Common myeloid progenitor, CD34-positive (primary cell): Measurements from ENCODE around the gene PCDHGA6.
"Not testable (repeated sequence)": the region's sequence is repeated elsewhere in the genome, so short reads cannot be mapped to it uniquely, and the experiment has no call there.

Experiments used
- CTCF ChIA-PET: fragments of 350-600 bp; sonication (Branson Sonifier 250); formaldehyde crosslinking; loops from one replicate; lab custom pipeline; 2021; ENCODE audit warnings: antibody characterized with exemption; lab: Charles Lee
- POLR2A ChIA-PET: fragments of 350-600 bp; sonication (Branson Sonifier 250); formaldehyde crosslinking; loops from one replicate; lab custom pipeline; 2021; ENCODE audit warnings: antibody characterized with exemption; lab: Charles Lee
- DNase-seq, 3 donors: peaks; one replicate each; pipeline versions ENCODE4 v3.0.0 to v3.0.0-alpha.2; 2013
- H3K27ac ChIP-seq, 2 experiments: 1 replicate in 1 of 2; 2 replicates in 1 of 2; pipeline ENCODE4 v1.7.0; 2013; ENCODE audit warnings: inconsistent platforms in 2 of 2, low read length in 2 of 2, mild to moderate bottlenecking in 2 of 2, low read depth in 1 of 2, moderate library complexity in 1 of 2; ENCODE audit not compliant: severe bottlenecking in 2 of 2, insufficient read depth in 1 of 2, poor library complexity in 1 of 2
- H3K27me3 ChIP-seq, 5 experiments: replicated peaks in 2 of 5; 1 replicate in 3 of 5; 2 replicates in 2 of 5; pipeline versions ENCODE4 v1.6.1 to v1.7.0; 2013; ENCODE audit warnings: low read length in 4 of 5, mild to moderate bottlenecking in 2 of 5, moderate library complexity in 2 of 5, inconsistent platforms in 1 of 5; ENCODE audit not compliant: insufficient read depth in 5 of 5, control insufficient read depth in 4 of 5
- H3K36me3 ChIP-seq, 4 experiments: 1 replicate in 2 of 4; 2 replicates in 2 of 4; pipeline versions ENCODE4 v1.6.1 to v1.7.0; 2013; ENCODE audit warnings: low read length in 3 of 4, control low read depth in 1 of 4, mild to moderate bottlenecking in 1 of 4; ENCODE audit not compliant: control insufficient read depth in 4 of 4, insufficient read depth in 4 of 4
- H3K4me1 ChIP-seq, 4 experiments: 1 replicate in 3 of 4; 2 replicates in 1 of 4; pipeline versions ENCODE4 v1.6.1 to v1.7.1; 2013; ENCODE audit warnings: low read length in 3 of 4, mild to moderate bottlenecking in 3 of 4, control low read depth in 1 of 4, inconsistent platforms in 1 of 4, moderate library complexity in 1 of 4; ENCODE audit not compliant: control insufficient read depth in 4 of 4, insufficient read depth in 4 of 4; ENCODE audit errors: control extremely low read depth in 1 of 4
- H3K4me3 ChIP-seq, 7 experiments: 1 replicate in 4 of 7; 2 replicates in 3 of 7; pipeline versions ENCODE4 v1.5.1 to v1.7.0; 2013; ENCODE audit warnings: mild to moderate bottlenecking in 7 of 7, low read length in 6 of 7, moderate library complexity in 6 of 7, inconsistent platforms in 2 of 7, low read depth in 2 of 7, control low read depth in 1 of 7; ENCODE audit not compliant: insufficient read depth in 4 of 7, control insufficient read depth in 1 of 7; ENCODE audit errors: extremely low read depth in 1 of 7
- H3K9me3 ChIP-seq, 5 experiments: 1 replicate in 4 of 5; 2 replicates in 1 of 5; pipeline versions ENCODE4 v1.6.1 to v1.7.1; 2013; ENCODE audit warnings: low read length in 4 of 5, mild to moderate bottlenecking in 2 of 5, inconsistent platforms in 1 of 5, low read depth in 1 of 5, moderate library complexity in 1 of 5; ENCODE audit not compliant: control insufficient read depth in 4 of 5, insufficient read depth in 2 of 5; ENCODE audit errors: control extremely low read depth in 1 of 5
- WGBS: methylation state at CpG from one replicate; pipeline ENCODE4 v1.1.5; 2013; ENCODE audit not compliant: insufficient coverage; 5-methylcytosine and 5-hydroxymethylcytosine counted together

Gene PCDHGA6

DNA sequence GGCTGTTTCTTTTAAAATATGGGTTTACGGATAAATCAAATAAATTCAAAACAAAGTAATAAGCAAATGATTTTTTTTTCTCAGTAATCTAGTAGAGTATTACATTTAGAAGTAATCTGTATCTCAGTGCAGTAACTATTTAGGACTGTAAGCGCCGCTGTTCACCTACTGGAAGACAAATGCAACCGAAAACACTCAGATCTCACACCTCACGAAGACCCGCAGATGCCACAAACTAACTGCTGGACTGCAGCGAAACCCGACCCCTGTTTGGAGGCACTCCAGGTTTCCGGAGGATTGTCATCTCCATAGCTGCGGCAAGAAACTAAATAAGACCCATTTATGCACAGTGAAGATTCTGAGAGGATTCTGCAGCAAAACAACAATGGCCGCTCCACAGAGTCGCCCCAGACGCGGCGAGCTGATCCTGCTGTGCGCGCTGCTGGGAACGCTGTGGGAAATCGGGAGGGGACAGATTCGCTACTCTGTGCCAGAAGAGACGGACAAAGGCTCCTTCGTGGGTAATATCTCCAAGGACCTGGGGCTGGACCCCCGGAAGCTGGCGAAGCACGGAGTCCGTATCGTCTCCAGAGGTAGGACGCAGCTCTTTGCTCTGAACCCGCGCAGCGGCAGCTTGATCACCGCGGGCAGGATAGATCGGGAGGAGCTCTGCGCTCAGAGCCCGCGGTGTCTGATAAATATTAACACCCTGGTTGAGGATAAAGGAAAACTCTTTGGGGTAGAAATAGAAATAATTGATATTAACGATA, 18.9 kb downstream of the PCDHGA6 start, which contains the start of gene PCDHGA8:
Gene PCDHGA8 (plus strand): TSS at position 205 of the 770 bp plus-strand sequence. CDS start 181 bp downstream, at position 386.
- ChIA-PET POLR2A (no interaction called here), CTCF (interaction anchor here (1.3 to 2.5 kb wide), 2 partner anchors 29 to 165 kb away, joined by 4 to 9 read pairs; partner anchors contain the start of gene PCDHGA11)
- H3K36me3 ChIP-seq, result peaks cover 0 to 8% (median 0%) of the 10 kb centered on the region in 4 experiments
- no peak within 1 kb of the TSS for H3K27ac ChIP-seq
- peak within 1 kb of the TSS in 1 of 7 experiments; percentile 28 for H3K4me3 ChIP-seq
- peaks cover 3 to 72% (median 55%) of the 10 kb centered on the region in 5 experiments for H3K9me3 ChIP-seq
- no peaks in the 10 kb centered on the region for H3K4me1 ChIP-seq
- peaks cover 13 to 76% (median 37%) of the 10 kb centered on the region in 5 experiments for H3K27me3 ChIP-seq
- DNase-seq, result peak in 2 of 3 donors; percentile 49 to 52
- WGBS, result 33% methylated on average over 35 of the region's 38 CpGs

DNA sequence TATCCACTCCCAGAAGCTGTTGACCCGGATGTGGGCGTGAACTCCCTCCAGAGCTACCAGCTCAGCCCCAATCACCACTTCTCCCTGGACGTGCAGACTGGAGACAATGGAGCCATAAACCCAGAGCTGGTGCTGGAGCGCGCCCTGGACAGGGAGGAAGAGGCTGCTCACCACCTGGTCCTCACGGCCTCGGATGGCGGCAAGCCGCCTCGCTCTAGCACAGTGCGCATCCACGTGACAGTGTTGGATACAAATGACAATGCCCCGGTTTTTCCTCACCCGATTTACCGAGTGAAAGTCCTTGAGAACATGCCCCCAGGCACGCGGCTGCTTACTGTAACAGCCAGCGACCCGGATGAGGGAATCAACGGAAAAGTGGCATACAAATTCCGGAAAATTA, 19.6 kb downstream of the PCDHGA6 start:
- CTCF ChIA-PET, result interaction anchor here (1.3 kb wide), 1 partner anchor 165 kb away, joined by 4 read pairs; no protein-coding TSS in a partner anchor
- Histone ChIP-seq H3K27ac (no peak overlapping the region), H3K4me3 (peak overlapping the region in 1 of 7 experiments; percentile 28), H3K27me3 (peaks cover 13 to 73% (median 35%) of the 10 kb centered on the region in 5 experiments), H3K9me3 (peaks cover 3 to 73% (median 52%) of the 10 kb centered on the region in 5 experiments), H3K4me1 (no peaks in the 10 kb centered on the region), H3K36me3 (peaks cover 0 to 8% (median 0%) of the 10 kb centered on the region in 4 experiments)
- WGBS, result 30% methylated on average over 17 of the region's 21 CpGs
- POLR2A ChIA-PET, result no interaction called here
- no peak for DNase-seq

DNA sequence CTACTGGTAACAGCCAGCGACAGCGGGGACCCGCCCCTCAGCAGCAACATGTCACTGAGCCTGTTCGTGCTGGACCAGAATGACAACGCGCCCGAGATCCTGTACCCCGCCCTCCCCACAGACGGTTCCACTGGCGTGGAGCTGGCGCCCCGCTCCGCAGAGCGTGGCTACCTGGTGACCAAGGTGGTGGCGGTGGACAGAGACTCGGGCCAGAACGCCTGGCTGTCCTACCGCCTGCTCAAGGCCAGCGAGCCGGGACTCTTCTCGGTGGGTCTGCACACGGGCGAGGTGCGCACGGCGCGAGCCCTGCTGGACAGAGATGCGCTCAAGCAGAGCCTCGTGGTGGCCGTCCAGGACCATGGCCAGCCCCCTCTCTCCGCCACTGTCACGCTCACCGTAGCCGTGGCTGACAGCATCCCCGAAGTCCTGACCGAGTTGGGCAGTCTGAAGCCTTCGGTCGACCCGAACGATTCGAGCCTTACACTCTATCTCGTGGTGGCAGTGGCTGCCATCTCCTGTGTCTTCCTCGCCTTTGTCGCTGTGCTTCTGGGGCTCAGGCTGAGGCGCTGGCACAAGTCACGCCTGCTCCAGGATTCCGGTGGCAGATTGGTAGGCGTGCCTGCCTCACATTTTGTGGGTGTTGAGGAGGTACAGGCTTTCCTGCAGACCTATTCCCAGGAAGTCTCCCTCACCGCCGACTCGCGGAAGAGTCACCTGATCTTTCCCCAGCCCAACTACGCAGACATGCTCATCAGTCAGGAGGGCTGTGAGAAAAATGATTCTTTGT, 20.9 kb downstream of the PCDHGA6 start:
- POLR2A ChIA-PET, H3K4me1 ChIP-seq, H3K4me3 ChIP-seq, H3K36me3 ChIP-seq, DNase-seq, H3K27ac ChIP-seq: not testable (repeated sequence)
- CTCF ChIA-PET, result interaction anchor here (1.1 to 4.1 kb wide), 3 partner anchors 19 to 118 kb away, joined by 3 to 17 read pairs (median 9); partner anchors contain the start of genes PCDHGA10 and TAF7
- 32% methylated on average over 26 of the region's 53 CpGs for WGBS
- Histone ChIP-seq H3K27me3 (peaks cover 12 to 73% (median 33%) of the 10 kb centered on the region in 5 experiments), H3K9me3 (peaks cover 3 to 72% (median 52%) of the 10 kb centered on the region in 5 experiments)

DNA sequence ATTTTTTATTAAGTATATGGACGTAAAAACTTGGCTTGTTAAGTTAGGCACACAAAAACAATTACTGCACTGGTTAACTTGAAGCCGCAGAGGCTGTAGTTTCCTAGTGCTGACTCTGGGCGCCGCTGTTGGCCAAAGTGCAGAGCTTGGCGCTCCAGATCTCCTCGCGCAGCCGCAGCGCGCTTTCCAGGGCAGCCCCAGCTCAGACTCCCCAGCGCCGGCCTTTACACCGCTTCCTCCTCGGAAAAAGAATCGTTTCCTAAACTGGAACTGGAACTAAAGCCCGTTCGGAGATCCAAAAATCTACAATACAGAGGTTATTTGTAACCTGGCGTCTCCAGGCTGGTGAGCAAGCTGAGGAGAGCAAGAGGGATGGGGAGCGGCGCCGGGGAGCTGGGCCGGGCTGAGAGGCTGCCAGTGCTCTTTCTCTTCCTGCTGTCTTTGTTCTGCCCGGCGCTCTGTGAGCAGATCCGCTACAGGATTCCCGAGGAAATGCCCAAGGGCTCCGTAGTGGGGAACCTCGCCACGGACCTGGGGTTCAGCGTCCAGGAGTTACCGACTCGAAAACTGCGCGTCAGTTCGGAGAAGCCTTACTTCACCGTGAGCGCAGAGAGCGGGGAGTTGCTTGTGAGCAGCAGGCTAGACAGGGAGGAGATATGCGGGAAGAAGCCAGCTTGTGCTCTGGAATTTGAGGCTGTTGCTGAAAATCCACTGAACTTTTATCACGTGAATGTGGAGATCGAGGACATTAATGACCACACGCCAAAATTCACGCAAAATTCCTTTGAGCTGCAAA, 24.3 kb downstream of the PCDHGA6 start, which contains the start of gene PCDHGB5:
Gene PCDHGB5 (plus strand): TSS at position 192 of the 796 bp plus-strand sequence. CDS start 181 bp downstream, at position 373.
- WGBS, result 4% methylated on average over 9 of the region's 43 CpGs
- CTCF ChIA-PET, result interaction anchor here (0.6 to 4.1 kb wide), 14 partner anchors 9 to 166 kb away, joined by 3 to 20 read pairs (median 4); partner anchors contain the start of genes PCDHGA10, PCDHGA11, PCDHGB3 and PCDHGB6
- DNase-seq, result peak; percentile 43 to 81 (median 79)
- H3K27ac ChIP-seq, H3K36me3 ChIP-seq, H3K4me1 ChIP-seq, POLR2A ChIA-PET: not testable (repeated sequence)
- H3K9me3 ChIP-seq, result peaks cover 8 to 69% (median 52%) of the 10 kb centered on the region in 5 experiments
- H3K27me3 ChIP-seq, result peaks cover 22 to 70% (median 31%) of the 10 kb centered on the region in 5 experiments
- H3K4me3 ChIP-seq, result peak within 1 kb of the TSS in 5 of 7 experiments; percentile 29 to 71 (median 48)

DNA sequence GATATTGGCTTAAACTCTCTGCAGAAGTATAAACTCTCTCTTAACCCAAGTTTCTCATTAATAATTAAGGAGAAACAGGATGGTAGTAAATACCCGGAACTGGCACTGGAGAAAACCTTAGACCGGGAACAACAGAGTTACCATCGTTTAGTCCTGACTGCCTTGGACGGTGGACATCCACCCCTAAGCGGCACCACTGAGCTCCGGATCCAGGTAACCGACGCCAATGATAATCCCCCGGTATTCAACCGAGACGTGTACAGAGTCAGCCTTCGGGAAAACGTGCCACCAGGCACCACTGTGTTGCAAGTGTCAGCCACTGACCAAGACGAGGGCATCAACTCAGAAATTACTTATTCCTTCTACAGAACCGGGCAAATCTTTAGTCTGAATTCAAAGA, 24.9 kb downstream of the PCDHGA6 start:
- DNase-seq, result no peak
- Histone ChIP-seq H3K9me3 (peaks cover 8 to 69% (median 52%) of the 10 kb centered on the region in 5 experiments), H3K27me3 (peaks cover 24 to 70% (median 28%) of the 10 kb centered on the region in 5 experiments), H3K4me1 (no peaks in the 10 kb centered on the region), H3K27ac (no peak overlapping the region), H3K4me3 (peak overlapping the region in 1 of 7 experiments; percentile 28), H3K36me3 (no peaks in the 10 kb centered on the region)
- ChIA-PET CTCF (interaction anchor here (0.6 to 4.1 kb wide), 6 partner anchors 8 to 164 kb away, joined by 3 to 20 read pairs (median 10); partner anchors contain the start of genes PCDHGA10, PCDHGA11, PCDHGB3 and PCDHGB6), POLR2A (no interaction called here)
- 27% methylated on average over 14 of the region's 15 CpGs for WGBS
